GM12891 (cell line): ENCODE data around the gene ADM2.
"Not testable (repeated sequence)": the region's sequence is repeated elsewhere in the genome, so short reads cannot be mapped to it uniquely, and the experiment has no call there.

Experiments used
- DNase-seq: peaks from one replicate; pipeline ENCODE4 v3.0.0; 2011; ENCODE audit warnings: low spot score; ENCODE audit not compliant: insufficient read length
- FAIRE-seq: peaks from 2 replicates; lab custom pipeline; 2011; peaks lifted over from hg19 to GRCh38; lab: Jason Lieb, UNC
- PAX5 ChIP-seq: IDR thresholded peaks from 2 replicates; pipeline ENCODE4 v1.6.1; 2011; ENCODE audit warnings: low read length, moderate library complexity, mild to moderate bottlenecking; ENCODE audit not compliant: insufficient read depth, severe bottlenecking
- POLR2A ChIP-seq: IDR thresholded peaks from 2 replicates; pipeline ENCODE4 v1.6.1; 2011; ENCODE audit warnings: low read depth, low read length, control low read depth
- POLR2AphosphoS5 ChIP-seq: IDR thresholded peaks from 2 replicates; pipeline ENCODE4 v1.6.1; 2011; ENCODE audit warnings: low read depth, low read length, control low read depth
- POU2F2 ChIP-seq: IDR thresholded peaks from 2 replicates; pipeline ENCODE4 v1.6.1; 2011; ENCODE audit warnings: low read depth, mild to moderate bottlenecking, control low read depth, low read length, moderate library complexity
- SPI1 ChIP-seq: IDR thresholded peaks from 2 replicates; pipeline ENCODE4 v1.6.1; 2011; ENCODE audit warnings: low read depth, low read length, control low read depth
- TAF1 ChIP-seq: IDR thresholded peaks from 2 replicates; pipeline ENCODE4 v1.6.1; 2011; ENCODE audit warnings: low read depth, low read length, control low read depth

Gene ADM2

GRCh38 chr22:50516891-50517290 is 35.5 kb downstream of the ADM2 start:
- FAIRE-seq: no peak
- no peak for TF ChIP-seq TAF1
- no peak for TF ChIP-seq POU2F2
- no peak for TF ChIP-seq PAX5
- no peak for TF ChIP-seq SPI1
- no peak for TF ChIP-seq POLR2A
- no peak for TF ChIP-seq POLR2AphosphoS5
- DNase-seq: no peak

GRCh38 chr22:50517495-50518260 is 36.3 kb downstream of the ADM2 start:
- TF ChIP-seq TAF1 (no peak), POLR2AphosphoS5 (no peak), SPI1 (no peak), POU2F2 (no peak)
- FAIRE-seq: no peak
- no peak for DNase-seq

GRCh38 chr22:50518606-50519005 is 37.3 kb downstream of the ADM2 start:
- FAIRE-seq (no peak), DNase-seq (no peak)
- no peak for TF ChIP-seq PAX5
- no peak for TF ChIP-seq SPI1
- no peak for TF ChIP-seq POLR2A
- TF ChIP-seq POU2F2: no peak
- TF ChIP-seq TAF1: no peak

- DNase-seq (no peak), FAIRE-seq (no peak)
- TF ChIP-seq POLR2AphosphoS5 (no peak), TAF1 (no peak), POLR2A (no peak), SPI1 (no peak), PAX5 (no peak), POU2F2 (no peak)
Observed at GRCh38 chr22:50519151-50519550, 37.8 kb downstream of the ADM2 start.

- not testable (repeated sequence) for FAIRE-seq, DNase-seq
Observed at GRCh38 chr22:50520184-50520583, 38.8 kb downstream of the ADM2 start.

- FAIRE-seq: no peak
- TF ChIP-seq POU2F2: no peak
- no peak for TF ChIP-seq TAF1
- no peak for TF ChIP-seq POLR2A
- TF ChIP-seq PAX5: no peak
- TF ChIP-seq POLR2AphosphoS5: no peak
- TF ChIP-seq SPI1: no peak
- no peak for DNase-seq
Observed at GRCh38 chr22:50520826-50521453, 39.6 kb downstream of the ADM2 start.

- TF ChIP-seq TAF1: no peak
- TF ChIP-seq PAX5: no peak
- TF ChIP-seq POU2F2: no peak
- TF ChIP-seq POLR2AphosphoS5: no peak
- TF ChIP-seq POLR2A: no peak
- TF ChIP-seq SPI1: no peak
- DNase-seq (no peak), FAIRE-seq (no peak)
Observed at GRCh38 chr22:50521710-50522109, 40.4 kb downstream of the ADM2 start.

- no peak for DNase-seq
- FAIRE-seq: no peak
- TF ChIP-seq TAF1 (no peak), PAX5 (no peak), POLR2A (no peak), POU2F2 (no peak), POLR2AphosphoS5 (no peak; the same call in 1 of the 2 replicates), SPI1 (no peak)
Observed at GRCh38 chr22:50522208-50522805, 41.0 kb downstream of the ADM2 start.

- no peak for TF ChIP-seq TAF1
- TF ChIP-seq POU2F2: no peak
- peak; percentile 43; the same call in 1 of the 2 replicates for TF ChIP-seq POLR2AphosphoS5
- FAIRE-seq (no peak), DNase-seq (no peak)
Observed at GRCh38 chr22:50522806-50523438, 41.6 kb downstream of the ADM2 start.

- FAIRE-seq (no peak), DNase-seq (no peak)
- TF ChIP-seq POLR2A (0 out of 2 replicates have a peak, but pooled peaks have one; percentile 10), POU2F2 (no peak), SPI1 (no peak)
Observed at GRCh38 chr22:50523458-50523805, 42.1 kb downstream of the ADM2 start.
